Endothelial cell (in vitro differentiated cells): ENCODE data around the gene GATA5. TPM values are rescaled to one million over a fixed set of nuclear protein-coding genes. Genes with fewer than 3 reads are reported as not detected.

Experiments
- DNase-seq: peaks from one replicate; pipeline ENCODE4 v3.0.0; 2021; ENCODE audit warnings: low spot score
- H3K27ac Mint-ChIP-seq: one replicate; pipeline ENCODE4 v1.8.0; 2021; ENCODE audit warnings: mixed read lengths, inconsistent platforms; ENCODE audit not compliant: unreplicated experiment
- H3K27me3 Mint-ChIP-seq: one replicate; pipeline ENCODE4 v1.8.0; 2021; ENCODE audit warnings: mild to moderate bottlenecking, moderate library complexity, mixed read lengths, inconsistent platforms; ENCODE audit not compliant: unreplicated experiment
- H3K36me3 Mint-ChIP-seq: one replicate; pipeline ENCODE4 v1.8.0; 2021; ENCODE audit warnings: mild to moderate bottlenecking, low read depth, mixed read lengths, inconsistent platforms; ENCODE audit not compliant: unreplicated experiment
- H3K4me1 Mint-ChIP-seq: one replicate; pipeline ENCODE4 v1.8.0; 2021; ENCODE audit warnings: mild to moderate bottlenecking, mixed read lengths, inconsistent platforms; ENCODE audit not compliant: unreplicated experiment
- H3K4me3 Mint-ChIP-seq: one replicate; pipeline ENCODE4 v1.8.0; 2021; ENCODE audit warnings: mild to moderate bottlenecking, mixed read lengths, inconsistent platforms; ENCODE audit not compliant: unreplicated experiment
- H3K9me3 Mint-ChIP-seq: one replicate; pipeline ENCODE4 v1.8.0; 2021; ENCODE audit warnings: mixed read lengths, inconsistent platforms; ENCODE audit not compliant: unreplicated experiment
- total RNA-seq: library from RNA; stranded (reverse); fragmentation: NEBNext Ultra II Directional; extraction: Animal tissue kit (Norgen Biotek cat#: 25700); gene quantifications from one replicate; pipeline ENCODE4 v1.2.1, GENCODE V29; 2021; ENCODE audit not compliant: unreplicated experiment
- TF ChIP-seq, protein P1 (sequence below): fragments of 200-600 bp; sonication (generic); IDR thresholded peaks from one replicate; pipeline ENCODE4 v1.5.0; 2021; ENCODE audit warnings: antibody characterized with exemption; ENCODE audit not compliant: unreplicated experiment

Gene GATA5
- total RNA-seq, 1 donor from 2014 or later, result not detected

DNA sequence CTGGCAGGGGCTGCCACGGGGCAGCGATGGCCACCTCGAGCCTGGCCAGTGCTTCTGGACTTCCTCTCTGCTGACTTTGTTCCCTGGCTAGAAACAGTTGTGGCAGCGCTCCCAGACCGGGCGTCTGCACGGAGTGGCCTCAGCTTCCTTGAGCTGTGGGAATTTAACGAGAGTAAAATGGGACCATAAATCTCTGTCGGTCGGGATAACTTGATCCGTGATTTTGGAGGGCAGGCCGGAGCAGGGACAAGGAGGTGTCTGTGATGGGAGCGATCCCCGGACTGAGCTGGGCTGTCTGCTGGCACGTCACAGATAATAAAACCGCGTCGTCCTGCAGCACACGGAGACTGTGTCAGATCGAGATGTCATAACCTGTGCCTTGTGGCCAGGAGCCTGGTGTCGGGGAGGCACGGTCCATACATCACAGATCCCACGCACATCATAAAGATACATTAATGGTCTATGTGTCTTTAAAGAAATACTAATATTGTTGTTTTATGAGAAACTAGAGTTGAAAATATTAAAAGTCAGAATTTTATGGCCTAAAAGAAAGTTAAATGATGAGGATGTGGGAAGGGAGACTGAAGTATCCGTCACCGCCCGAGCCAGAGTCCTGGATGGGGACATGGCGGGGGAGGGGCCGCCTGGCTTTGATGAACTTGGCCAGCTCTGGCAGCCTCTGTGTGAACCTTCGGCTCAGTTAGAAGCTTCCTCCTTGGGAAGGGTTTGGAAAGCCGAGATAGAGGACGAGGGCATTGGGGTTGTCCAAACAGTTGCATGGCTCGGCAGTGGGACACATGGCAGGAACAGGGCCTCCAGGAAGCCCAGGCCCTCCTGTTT is 41.9 kb downstream of the GATA5 start:
- Mint-ChIP-seq H3K4me1 (no peaks in the 10 kb centered on the region), H3K27me3 (peaks cover 3% of the 10 kb centered on the region), H3K9me3 (no peaks in the 10 kb centered on the region), H3K36me3 (no peaks in the 10 kb centered on the region), H3K27ac (no peak overlapping the region), H3K4me3 (no peak overlapping the region)
- DNase-seq, result no peak
- TF ChIP-seq, protein P1, sequence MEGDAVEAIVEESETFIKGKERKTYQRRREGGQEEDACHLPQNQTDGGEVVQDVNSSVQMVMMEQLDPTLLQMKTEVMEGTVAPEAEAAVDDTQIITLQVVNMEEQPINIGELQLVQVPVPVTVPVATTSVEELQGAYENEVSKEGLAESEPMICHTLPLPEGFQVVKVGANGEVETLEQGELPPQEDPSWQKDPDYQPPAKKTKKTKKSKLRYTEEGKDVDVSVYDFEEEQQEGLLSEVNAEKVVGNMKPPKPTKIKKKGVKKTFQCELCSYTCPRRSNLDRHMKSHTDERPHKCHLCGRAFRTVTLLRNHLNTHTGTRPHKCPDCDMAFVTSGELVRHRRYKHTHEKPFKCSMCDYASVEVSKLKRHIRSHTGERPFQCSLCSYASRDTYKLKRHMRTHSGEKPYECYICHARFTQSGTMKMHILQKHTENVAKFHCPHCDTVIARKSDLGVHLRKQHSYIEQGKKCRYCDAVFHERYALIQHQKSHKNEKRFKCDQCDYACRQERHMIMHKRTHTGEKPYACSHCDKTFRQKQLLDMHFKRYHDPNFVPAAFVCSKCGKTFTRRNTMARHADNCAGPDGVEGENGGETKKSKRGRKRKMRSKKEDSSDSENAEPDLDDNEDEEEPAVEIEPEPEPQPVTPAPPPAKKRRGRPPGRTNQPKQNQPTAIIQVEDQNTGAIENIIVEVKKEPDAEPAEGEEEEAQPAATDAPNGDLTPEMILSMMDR, result no peak

DNA sequence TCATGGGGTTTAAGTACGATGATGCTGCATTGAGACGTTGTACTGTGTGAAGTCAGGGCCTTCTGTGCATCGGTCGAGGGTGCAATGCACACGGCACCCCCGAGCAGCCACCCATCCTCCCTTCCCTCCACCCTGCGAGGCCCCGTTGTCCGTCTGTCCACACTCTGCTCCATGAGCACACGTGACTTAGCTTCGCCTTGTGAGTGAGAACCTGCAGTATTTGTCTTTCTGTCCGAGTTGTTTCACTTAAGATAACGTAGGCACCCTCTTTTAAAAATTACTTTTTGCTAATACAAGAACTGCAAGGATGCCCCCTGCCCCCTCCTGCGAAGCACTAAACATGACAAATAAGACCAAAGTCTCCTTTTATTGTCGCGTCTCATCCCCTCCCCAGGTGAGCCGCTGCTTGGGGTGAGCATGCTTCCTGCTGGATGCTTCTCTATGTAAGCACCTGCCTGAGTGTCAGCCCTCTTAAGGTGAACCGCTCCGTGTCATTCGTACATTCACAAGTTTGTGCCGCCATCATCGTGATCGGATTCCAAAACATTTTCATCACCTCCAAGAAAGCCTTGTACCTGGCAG is 44.8 kb downstream of the GATA5 start:
- no peak overlapping the region for H3K27ac Mint-ChIP-seq
- H3K36me3 Mint-ChIP-seq, result no peaks in the 10 kb centered on the region
- peaks cover 2% of the 10 kb centered on the region for H3K4me1 Mint-ChIP-seq
- H3K4me3 Mint-ChIP-seq, result no peak overlapping the region
- TF ChIP-seq, protein P1, result no peak
- peaks cover 11% of the 10 kb centered on the region for H3K27me3 Mint-ChIP-seq
- DNase-seq, result no peak
- no peaks in the 10 kb centered on the region for H3K9me3 Mint-ChIP-seq

DNA sequence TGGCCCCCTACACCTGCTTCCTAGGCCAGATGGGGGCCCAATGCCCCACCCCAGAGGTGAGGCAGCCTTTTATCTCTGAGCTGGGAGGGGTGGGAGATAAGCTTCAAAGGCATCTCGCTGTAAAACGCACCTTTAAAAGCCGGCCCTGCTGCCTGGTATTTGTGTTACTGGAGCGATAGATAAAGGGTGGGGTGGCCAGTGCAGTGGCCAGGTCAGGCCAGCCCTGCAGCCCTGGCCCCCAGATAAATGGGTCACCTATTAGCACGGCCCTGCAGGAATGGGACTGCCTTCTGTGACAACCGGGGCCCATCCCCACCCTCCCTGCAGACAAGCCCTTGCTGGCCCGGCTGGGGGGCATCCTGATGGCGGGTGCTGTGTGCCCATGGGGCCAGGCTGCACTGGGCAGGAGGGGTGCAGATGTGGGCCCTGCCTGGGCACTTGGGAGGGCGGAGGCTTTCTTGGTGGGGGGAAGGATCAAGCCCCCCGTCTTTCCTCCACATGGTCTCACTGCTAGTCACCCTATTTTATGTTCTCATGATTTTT is 45.4 kb downstream of the GATA5 start:
- TF ChIP-seq, protein P1, result no peak
- no peak for DNase-seq
- no peaks in the 10 kb centered on the region for H3K9me3 Mint-ChIP-seq
- H3K27ac Mint-ChIP-seq, result no peak overlapping the region
- H3K27me3 Mint-ChIP-seq, result peaks cover 14% of the 10 kb centered on the region
- no peak overlapping the region for H3K4me3 Mint-ChIP-seq
- no peaks in the 10 kb centered on the region for H3K36me3 Mint-ChIP-seq
- peaks cover 2% of the 10 kb centered on the region for H3K4me1 Mint-ChIP-seq

DNA sequence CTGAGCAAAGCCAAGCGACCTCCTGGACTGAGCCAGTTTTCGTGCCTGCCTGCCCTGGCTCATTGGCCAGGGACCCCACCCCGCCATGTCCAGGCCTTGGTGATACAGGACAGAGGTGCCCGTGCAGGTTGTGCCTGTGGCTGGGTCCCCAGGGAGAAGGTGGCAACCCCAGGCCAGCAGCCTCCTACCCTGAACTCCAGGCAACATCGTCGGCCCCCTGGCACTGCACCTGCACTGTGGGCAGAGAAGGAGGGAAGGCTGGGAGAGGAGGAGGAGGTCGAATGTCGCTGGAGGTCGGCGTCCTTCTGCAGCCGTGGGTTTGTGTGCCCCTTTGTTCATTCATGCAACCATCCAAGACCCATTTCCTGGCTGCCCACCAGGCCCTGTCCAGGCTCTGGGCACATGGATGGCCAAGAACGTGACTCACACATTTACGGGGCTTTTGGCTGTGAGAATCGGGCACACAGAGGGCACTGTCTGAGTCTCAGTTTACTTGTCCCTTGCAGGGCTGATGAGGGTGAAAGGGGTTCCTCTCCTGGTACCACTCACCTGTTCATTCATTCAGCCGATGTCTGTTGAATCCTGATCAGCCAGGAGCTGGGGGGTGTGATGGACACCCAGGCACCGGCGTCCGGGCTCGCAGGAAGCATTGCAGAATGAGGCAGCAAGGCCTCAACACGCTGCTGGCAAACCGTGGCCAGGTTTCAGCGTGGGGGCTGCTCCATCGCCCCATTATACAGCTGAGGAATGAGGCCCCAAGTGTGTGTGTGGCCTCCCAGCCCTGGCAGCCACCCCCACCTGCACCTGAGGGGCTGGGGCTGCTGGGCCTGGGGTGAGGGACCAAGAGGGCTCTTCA is 46.1 kb downstream of the GATA5 start:
- no peak for DNase-seq
- Mint-ChIP-seq H3K4me3 (no peak overlapping the region), H3K27me3 (peaks cover 13% of the 10 kb centered on the region), H3K27ac (no peak overlapping the region), H3K9me3 (no peaks in the 10 kb centered on the region), H3K36me3 (no peaks in the 10 kb centered on the region), H3K4me1 (peaks cover 2% of the 10 kb centered on the region)
- TF ChIP-seq, protein P1, result no peak
